Activated CD4-positive, alpha-beta T cell treated with anti-CD3 and anti-CD28 coated beads for 4 hours (primary cell): ENCODE data around the gene POLD2.

ENCODE experiments used
- DNase-seq, 2 donors: peaks; one replicate each; pipeline ENCODE4 v3.0.0-alpha.2; 2020

POLD2 gene

DNA sequence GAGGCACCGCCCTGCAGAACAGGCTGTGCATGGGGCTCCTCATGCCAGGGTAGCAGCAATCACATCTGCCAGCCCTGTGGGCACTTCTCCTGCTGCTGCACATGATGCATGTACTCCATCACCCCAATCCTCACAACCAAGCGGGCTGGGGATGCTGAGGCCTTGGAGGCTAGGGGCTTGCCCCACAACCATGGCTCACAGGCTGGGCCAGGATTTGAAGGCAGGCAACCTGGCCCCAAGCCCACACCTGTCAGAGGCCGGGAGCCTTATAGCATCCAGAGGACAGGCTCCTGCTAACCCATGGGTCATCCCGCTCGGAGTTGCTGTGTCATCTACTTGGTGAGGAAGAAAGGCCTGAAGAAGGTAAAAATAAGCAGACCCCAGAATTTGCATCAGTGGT is 43.2 kb downstream of the POLD2 start:
- DNase-seq = no peak

DNA sequence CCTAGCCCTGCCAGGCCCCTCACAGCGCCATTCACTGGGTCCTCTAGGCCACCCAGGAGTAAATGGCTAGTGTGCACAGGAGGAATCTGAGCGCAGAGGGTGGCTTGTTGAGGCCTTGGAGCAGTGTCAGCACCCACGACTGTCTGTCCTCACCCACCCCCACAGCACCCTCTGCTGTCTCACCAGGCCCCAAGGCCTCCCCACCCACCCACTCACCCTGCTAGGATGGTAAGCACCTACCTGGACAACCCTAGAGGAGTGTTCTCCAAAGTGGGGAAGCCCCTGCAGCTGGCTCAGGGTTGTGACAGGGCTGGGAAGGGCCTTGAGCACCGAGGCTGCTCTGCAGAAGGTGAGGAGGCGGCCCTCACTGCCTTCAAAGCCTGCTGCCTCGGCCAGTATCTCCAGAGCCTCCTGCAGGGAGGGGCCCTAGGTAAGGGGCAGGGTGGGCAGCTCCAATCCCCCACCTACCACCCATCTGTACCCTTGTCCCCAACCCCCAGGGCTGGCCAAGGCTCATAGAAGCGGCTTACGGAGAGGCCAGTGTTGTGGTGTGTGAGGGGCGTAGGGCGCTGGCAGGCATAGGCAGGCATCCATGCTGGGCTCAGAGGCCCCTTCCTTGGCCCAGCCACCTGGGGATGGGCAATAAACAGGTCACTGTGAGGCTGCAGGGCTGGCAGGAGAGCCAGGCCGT is 43.9 kb downstream of the POLD2 start:
- no peak for DNase-seq

GRCh38 chr7:44078521-44078920 is 44.8 kb downstream of the POLD2 start:
- no peak for DNase-seq

DNA sequence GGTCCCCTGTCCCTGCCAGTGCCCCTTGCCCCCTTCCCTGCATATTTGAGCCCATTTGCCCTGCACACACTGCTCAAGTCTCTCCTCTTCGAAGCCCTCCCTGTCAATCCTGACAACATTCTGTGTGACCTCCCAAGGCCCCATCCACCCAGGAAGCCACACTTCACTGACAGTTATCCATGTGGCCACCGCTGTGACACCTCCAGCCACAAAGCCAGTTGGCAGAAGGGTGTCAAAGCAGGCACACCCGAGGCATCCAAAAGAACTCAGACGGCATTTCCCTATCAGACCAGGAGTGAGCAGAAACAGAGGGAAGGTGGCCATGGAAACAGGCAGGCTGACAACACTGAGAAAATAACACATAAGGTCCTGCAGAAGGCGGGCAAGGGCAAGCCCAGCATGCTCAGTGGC is 45.7 kb downstream of the POLD2 start:
- DNase-seq = no peak

- DNase-seq = no peak
Observed at GRCh38 chr7:44077061-44077460, 46.3 kb downstream of the POLD2 start.

GRCh38 chr7:44076101-44076895 is 47.0 kb downstream of the POLD2 start:
- DNase-seq = no peak

GRCh38 chr7:44075296-44076075 is 47.9 kb downstream of the POLD2 start:
- DNase-seq = no peak

DNA sequence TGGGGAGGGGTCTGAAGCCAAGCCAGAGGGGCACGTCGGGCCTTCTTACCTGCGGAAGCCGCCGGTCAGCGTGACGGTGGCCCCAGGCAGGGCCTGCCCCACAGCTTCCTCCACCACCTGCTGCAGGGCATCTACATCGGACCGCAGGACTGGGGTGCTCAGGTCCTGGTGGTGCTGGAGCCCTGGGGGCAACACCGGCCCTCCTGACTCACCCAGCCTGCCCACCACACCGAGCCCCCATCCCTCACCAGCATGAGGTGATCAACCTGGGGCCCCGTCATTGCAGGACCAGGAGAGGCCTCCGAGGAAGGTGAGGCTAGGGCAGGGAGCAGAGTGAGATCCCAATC is 49.0 kb downstream of the POLD2 start:
- no peak for DNase-seq

- DNase-seq = no peak
Observed at GRCh38 chr7:44073664-44074348, 49.5 kb downstream of the POLD2 start.

DNA sequence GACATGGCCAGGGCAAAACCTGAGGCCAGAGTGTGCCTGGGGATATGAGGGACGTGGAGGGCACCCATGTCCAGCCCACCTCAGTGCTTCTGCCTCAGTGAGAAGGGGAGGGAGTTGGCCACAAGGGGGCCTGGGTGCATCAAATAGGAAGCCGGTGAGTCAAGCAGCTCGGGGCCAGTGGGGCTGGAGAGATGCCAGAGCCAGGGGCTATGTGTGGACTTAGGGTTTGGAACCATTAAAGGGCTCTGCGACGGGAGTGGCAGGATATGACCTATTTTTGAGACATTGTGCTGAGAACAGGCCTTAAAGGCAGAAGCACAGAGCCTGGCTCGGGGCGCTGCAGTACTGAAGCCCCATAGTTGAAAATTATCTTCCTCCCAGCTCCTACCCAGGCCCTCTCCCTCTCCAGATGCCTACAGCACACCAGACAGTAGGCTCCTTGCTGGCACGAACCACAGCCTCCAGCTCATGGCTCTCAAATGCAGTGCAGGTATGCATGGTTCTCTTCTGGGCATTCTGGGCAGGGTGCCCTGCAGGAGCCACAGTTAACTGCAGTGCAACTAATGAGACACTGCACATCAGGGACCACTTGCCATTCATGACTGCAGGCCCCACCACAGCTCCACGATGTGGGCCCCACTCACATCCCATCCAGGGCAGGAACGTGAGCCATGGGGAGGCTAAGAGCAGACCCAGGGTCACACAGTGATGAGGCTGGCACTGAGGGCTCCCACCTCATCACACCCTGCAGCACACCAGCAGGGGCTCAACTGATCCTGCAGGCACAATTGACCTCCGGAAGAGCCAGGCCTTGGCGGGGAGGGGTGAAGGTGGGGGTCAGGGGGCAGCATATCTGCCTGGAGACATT is 50.8 kb downstream of the POLD2 start:
- DNase-seq = peak in 1 of 2 donors; percentile 42

DNA sequence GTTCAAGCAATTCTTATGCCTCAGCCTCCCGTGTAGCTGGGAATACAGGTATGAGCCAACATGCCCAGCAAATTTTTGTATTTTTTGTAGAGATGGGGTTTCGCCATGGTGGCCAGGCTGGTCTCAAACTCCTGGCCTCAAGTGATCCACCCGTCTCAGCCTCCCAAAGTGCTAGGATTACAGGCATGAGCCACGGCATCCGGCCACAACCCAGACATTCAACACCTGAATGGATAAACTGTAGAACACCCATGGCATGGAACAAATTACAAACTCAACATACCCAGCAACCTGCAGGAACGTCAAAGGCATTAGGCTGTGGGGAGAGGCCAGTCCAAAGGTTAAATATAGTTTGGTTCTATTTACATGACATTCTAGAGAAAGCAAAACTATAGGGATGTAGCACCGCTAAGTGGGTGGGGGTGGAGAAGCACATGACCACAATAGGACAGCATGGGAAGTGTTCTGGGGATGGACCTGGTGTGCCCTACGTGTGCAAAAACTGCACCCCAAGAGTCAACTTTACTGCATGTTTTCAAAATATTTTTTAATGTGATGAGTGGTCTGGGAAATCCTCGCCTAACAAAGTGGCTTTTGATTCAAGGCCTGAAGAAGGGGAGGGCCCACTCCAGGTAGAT is 51.5 kb downstream of the POLD2 start:
- no peak for DNase-seq

- no peak for DNase-seq
Observed at GRCh38 chr7:44068054-44068453, 55.3 kb downstream of the POLD2 start.

DNA sequence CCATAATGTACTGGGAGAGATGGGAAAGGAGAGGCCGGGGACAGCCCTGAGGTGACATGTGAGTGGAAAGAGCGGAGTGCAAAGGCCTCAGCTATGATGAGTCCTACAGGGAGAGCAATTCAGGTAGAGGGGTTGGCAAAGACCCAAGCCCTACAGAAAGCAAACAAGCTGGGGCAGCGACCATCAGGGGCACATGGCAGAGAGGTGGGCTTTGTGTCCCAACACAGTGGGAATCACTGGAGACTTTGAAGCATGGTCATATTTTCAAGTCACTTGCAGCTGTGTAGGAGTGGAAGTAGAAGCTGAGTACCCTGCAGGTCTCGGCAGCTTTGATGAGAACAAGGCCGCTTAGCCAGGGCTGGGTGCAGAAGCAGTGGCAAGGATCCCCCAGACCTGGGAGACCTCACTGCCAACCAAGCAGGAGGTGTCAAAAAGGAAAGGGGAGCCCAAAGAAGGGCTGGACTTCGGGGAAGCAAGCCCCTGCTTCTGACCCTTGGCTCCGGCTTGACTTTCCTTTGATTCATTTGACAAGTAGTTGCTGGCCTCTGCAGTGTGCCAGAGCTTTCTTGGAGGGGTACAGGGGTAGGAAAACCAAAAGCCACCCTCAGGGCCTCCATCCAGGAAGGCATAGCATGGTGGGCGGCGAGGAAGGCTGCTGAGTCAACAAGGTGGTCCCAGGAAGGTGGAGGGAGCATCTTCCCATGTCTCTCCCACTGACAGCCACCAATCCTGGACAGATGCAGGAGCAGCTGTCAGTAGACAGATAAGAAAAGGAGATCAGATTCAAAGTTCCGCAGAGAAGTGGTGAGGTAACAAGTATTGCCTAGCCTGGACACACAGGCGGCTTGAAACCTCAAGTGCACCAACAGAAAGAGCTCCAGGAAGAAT is 56.0 kb downstream of the POLD2 start:
- no peak for DNase-seq

DNA sequence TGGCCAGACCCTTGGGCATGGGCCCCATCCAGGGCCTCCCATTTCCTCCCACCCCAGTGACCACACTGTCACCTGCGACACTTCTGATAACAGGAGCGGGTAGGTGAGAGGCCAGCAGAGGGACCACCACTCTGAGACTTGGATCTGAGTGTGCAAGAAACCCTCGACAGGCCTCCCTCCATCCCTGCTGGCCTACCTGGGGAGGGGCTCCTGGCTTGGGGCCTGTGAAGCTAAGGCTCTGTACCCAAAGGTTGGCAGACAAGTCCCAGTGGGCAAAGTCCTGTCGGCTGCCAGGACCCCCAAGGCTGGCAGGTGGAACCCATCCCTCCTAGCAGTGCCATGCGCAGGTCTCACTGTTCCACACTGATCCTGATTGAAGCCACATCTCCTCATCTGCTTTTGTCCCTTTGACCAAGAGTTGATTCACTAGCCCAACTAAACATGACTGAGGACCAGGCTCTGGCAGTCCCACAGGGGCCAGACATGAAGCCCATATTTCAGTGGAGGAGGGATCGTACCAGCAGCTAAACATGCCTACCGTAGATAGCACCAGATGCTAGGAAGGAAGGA is 56.8 kb downstream of the POLD2 start:
- no peak for DNase-seq

DNA sequence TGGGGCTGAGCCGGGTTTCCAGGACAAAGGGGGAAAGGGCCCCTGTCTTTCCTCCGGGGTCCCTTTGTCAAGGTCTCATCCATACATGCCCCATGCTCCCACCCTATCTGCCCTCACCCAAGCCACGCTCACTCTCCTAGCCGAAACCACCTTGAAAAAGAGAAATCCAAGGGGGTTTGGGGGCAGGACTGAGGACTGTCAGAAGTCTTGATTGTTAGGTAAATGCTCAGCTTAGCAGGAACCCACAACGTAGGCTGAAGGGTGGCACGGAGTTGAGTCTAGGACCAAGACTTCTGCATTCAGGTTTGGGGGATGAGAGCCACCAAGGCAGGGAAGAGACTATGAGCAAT is 57.3 kb downstream of the POLD2 start:
- no peak for DNase-seq

DNA sequence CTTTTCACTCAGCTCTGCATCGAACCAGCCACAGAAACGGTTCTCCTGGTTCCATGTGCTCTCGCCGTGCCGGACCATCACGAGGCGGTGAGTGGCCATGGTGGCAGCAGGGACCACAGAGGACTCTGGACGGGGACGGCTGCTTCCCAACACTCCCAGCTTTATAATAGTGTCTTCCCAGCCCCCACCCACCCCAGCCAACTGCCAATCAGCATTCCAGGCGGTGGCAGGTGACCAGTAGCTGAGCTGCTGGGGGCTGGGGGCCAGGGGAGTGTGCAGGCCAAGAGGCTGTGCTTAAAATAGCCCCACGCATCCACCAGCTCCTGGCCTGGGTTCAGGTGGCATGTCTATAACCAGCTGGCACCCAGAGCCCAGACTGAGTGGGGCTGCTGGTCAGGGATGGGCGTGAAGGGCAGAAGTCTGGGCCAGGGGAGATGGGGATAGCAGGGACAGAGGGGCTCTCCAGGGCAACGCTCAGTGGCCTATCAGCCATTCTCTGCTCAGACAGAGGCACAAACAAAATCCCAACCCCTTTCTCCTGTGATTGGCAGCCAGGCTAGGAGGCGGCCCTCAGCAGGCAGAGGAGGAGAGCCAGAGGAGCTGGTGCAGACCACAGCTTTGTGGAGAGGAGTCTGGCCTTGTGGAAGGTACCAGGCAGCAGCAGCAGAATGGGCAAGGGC is 57.8 kb downstream of the POLD2 start, which contains the start of gene PGAM2:
Gene PGAM2 (minus strand): TSS at position 137 of the 680 bp plus-strand sequence. CDS start 38 bp downstream, at position 99.
- no peak for DNase-seq

DNA sequence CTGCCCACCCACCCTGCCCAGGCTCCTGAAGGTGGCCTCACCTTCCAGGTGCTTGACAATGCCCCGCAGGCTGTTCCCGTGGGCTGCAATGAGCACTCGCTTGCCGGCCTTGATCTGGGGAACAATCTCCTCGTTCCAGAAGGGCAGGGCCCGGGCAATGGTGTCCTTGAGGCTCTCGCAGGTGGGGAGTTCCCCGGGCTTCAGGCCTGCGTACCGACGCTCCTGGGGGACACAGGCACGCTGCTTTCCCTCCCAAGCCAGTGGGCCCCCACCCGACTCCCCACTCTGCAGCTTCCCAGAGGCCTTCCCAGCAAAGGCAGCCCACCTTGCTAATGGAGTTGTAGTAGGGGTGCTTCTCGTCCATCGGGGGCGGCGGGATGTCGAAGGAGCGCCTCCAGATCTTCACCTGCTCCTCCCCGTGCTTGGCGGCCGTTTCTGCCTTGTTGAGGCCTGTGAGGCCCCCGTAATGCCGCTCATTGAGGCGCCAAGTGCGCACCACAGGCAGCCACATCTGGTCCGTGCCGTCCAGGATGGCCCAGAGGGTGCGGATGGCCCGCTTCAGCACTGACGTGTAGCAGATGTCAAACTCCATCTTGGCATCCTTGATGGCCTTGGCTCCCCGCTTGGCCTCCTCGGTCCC is 58.4 kb downstream of the POLD2 start:
- no peak for DNase-seq
